ENCODE data around the gene ZFP36L2. TPM values are rescaled to one million over a fixed set of nuclear protein-coding genes. Genes with fewer than 3 reads are reported as not detected.

ZFP36L2 gene
- total RNA-seq, 1 donor from 2014 or later: 39.8 TPM

GRCh38 chr2:43196768-43197587 is 29.4 kb downstream of the ZFP36L2 start:
- Mint-ChIP-seq H3K27me3 (ENCODE audit: low read depth) (no peaks in the 10 kb centered on the region), H3K36me3 (ENCODE audit: low read depth) (no peaks in the 10 kb centered on the region), H3K4me3 (no peak overlapping the region), H3K4me1 (peaks cover 23% of the 10 kb centered on the region), H3K9me3 (no peaks in the 10 kb centered on the region), H3K27ac (ENCODE audit: unreplicated experiment) (no peak overlapping the region)
- TF ChIP-seq, protein P1, sequence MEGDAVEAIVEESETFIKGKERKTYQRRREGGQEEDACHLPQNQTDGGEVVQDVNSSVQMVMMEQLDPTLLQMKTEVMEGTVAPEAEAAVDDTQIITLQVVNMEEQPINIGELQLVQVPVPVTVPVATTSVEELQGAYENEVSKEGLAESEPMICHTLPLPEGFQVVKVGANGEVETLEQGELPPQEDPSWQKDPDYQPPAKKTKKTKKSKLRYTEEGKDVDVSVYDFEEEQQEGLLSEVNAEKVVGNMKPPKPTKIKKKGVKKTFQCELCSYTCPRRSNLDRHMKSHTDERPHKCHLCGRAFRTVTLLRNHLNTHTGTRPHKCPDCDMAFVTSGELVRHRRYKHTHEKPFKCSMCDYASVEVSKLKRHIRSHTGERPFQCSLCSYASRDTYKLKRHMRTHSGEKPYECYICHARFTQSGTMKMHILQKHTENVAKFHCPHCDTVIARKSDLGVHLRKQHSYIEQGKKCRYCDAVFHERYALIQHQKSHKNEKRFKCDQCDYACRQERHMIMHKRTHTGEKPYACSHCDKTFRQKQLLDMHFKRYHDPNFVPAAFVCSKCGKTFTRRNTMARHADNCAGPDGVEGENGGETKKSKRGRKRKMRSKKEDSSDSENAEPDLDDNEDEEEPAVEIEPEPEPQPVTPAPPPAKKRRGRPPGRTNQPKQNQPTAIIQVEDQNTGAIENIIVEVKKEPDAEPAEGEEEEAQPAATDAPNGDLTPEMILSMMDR (conservative IDR thresholded peaks at IDR 0.05): no peak
- DNase-seq (ENCODE audit: low read depth, low spot score): no peak

- Mint-ChIP-seq H3K27me3 (ENCODE audit: low read depth) (no peaks in the 10 kb centered on the region), H3K9me3 (no peaks in the 10 kb centered on the region), H3K4me3 (no peak overlapping the region), H3K4me1 (peaks cover 28% of the 10 kb centered on the region), H3K36me3 (ENCODE audit: low read depth) (no peaks in the 10 kb centered on the region), H3K27ac (ENCODE audit: unreplicated experiment) (peak overlapping the region; percentile 93)
- DNase-seq (ENCODE audit: low read depth, low spot score): no peak
- TF ChIP-seq, protein P1 (conservative IDR thresholded peaks at IDR 0.05): no peak
Measured at GRCh38 chr2:43194121-43194869, 32.1 kb downstream of the ZFP36L2 start.

GRCh38 chr2:43193652-43194120 is 32.7 kb downstream of the ZFP36L2 start:
- H3K36me3 Mint-ChIP-seq (ENCODE audit: low read depth): no peaks in the 10 kb centered on the region
- peak overlapping the region; percentile 95 for H3K27ac Mint-ChIP-seq (ENCODE audit: unreplicated experiment)
- no peak overlapping the region for H3K4me3 Mint-ChIP-seq
- TF ChIP-seq, protein P1 (conservative IDR thresholded peaks at IDR 0.05): no peak
- no peaks in the 10 kb centered on the region for H3K9me3 Mint-ChIP-seq
- no peaks in the 10 kb centered on the region for H3K27me3 Mint-ChIP-seq (ENCODE audit: low read depth)
- H3K4me1 Mint-ChIP-seq: peaks cover 28% of the 10 kb centered on the region
- no peak for DNase-seq (ENCODE audit: low read depth, low spot score)

DNA sequence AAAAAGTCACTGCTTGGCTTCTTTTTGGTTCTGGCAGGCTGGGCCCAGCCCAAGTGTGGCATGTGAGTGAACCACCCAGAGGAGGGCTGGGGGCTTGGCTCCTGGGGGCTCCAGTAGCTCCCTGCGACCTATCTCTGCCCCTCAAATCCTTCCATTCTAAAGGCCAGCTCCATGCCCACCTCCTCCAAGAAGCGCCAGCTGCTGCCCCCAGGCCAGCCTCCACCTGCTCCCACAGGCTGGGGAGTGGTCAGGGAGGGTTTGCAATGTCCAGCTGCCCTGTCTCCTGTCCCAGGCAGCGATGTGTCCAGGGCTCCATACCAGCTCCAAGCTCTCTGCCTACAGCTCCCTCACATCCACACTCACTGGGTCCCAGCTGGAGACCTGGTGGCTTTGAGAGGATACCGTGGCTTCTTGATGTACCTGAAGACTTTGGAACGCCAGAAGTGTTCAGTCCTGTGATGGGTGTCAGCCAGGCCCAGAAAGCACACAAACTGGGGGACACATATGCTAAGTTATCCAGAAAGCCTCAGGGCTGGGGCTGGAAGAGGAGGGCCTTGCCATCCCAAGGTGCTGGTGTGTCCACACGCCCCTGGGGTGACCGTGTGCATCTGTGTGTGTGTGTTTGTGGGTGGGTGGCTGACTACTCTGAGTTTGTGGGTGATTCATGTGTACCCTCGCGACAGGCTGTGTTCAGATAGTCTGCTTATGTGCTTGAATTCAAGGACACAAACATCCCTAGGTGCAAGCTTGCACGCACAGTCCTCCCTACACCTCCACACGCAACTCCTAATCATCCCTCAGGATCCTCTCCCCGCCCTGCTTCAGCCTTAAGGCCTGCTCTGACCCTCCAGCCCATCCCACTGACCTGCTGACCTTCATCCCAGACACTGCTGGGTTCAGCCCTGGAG is 33.4 kb downstream of the ZFP36L2 start:
- peak overlapping the region; percentile 95 for H3K27ac Mint-ChIP-seq (ENCODE audit: unreplicated experiment)
- TF ChIP-seq, protein P1 (conservative IDR thresholded peaks at IDR 0.05): no peak
- H3K36me3 Mint-ChIP-seq (ENCODE audit: low read depth): no peaks in the 10 kb centered on the region
- DNase-seq (ENCODE audit: low read depth, low spot score): no peak
- no peak overlapping the region for H3K4me3 Mint-ChIP-seq
- H3K27me3 Mint-ChIP-seq (ENCODE audit: low read depth): no peaks in the 10 kb centered on the region
- H3K9me3 Mint-ChIP-seq: no peaks in the 10 kb centered on the region
- H3K4me1 Mint-ChIP-seq: peaks cover 28% of the 10 kb centered on the region

GRCh38 chr2:43191947-43192516 is 34.4 kb downstream of the ZFP36L2 start:
- no peak for DNase-seq (ENCODE audit: low read depth, low spot score)
- H3K27ac Mint-ChIP-seq (ENCODE audit: unreplicated experiment): peak overlapping the region; percentile 78
- H3K27me3 Mint-ChIP-seq (ENCODE audit: low read depth): no peaks in the 10 kb centered on the region
- peaks cover 23% of the 10 kb centered on the region for H3K4me1 Mint-ChIP-seq
- H3K9me3 Mint-ChIP-seq: no peaks in the 10 kb centered on the region
- TF ChIP-seq, protein P1 (conservative IDR thresholded peaks at IDR 0.05): peak; percentile 44
- no peak overlapping the region for H3K4me3 Mint-ChIP-seq
- no peaks in the 10 kb centered on the region for H3K36me3 Mint-ChIP-seq (ENCODE audit: low read depth)
